Gastrocnemius medialis (tissue), 4 donors: ENCODE results near the gene ZFP36L1. TPM values are rescaled to one million over a fixed set of nuclear protein-coding genes. Genes with fewer than 3 reads are reported as not detected.

Source experiments
- ATAC-seq, 2 donors: fragments of 150-250 bp; one replicate each; pipeline ENCODE4 v1.9.1; 2016
- DNase-seq, 2 donors: peaks; one replicate each; pipeline ENCODE4 v3.0.0-alpha.2; 2019
- H3K27ac ChIP-seq, 4 donors: fragments of 200-600 bp; sonication (generic); 1 replicate in 1 of 4; 2 replicates in 3 of 4; pipeline ENCODE4 v1.5.1; 2016 to 2018; ENCODE audit warnings: mild to moderate bottlenecking in 2 of 4, moderate library complexity in 1 of 4
- H3K27me3 ChIP-seq, 3 donors: fragments of 200-600 bp; sonication (generic) in 2 of 3; 1 replicate in 1 of 3; 2 replicates in 2 of 3; pipeline versions ENCODE4 v1.5.1 to v1.6.0; 2016 to 2019; ENCODE audit warnings: mild to moderate bottlenecking in 1 of 3, moderate library complexity in 1 of 3
- H3K36me3 ChIP-seq, 2 donors: fragments of 200-600 bp; sonication (generic) in 1 of 2; one replicate each; pipeline ENCODE4 v1.5.1; 2017 to 2018
- H3K4me1 ChIP-seq, 2 donors: fragments of 200-600 bp; sonication (generic) in 1 of 2; one replicate each; pipeline ENCODE4 v1.5.1; 2016 to 2017; ENCODE audit warnings: mild to moderate bottlenecking in 2 of 2
- H3K4me3 ChIP-seq, 4 donors: fragments of 200-600 bp; sonication (generic) in 3 of 4; 1 replicate in 1 of 4; 2 replicates in 3 of 4; pipeline ENCODE4 v1.5.1; 2016 to 2019; ENCODE audit warnings: mild to moderate bottlenecking in 2 of 4
- H3K9me3 ChIP-seq, 3 donors: fragments of 200-600 bp; sonication (generic) in 2 of 3; 1 replicate in 1 of 3; 2 replicates in 2 of 3; pipeline ENCODE4 v1.5.1; 2016 to 2019
- POLR2A ChIP-seq, 2 donors: fragments of 450-650 bp; IDR thresholded peaks; one replicate each; pipeline ENCODE4 v1.6.1; 2017; ENCODE audit warnings: antibody characterized with exemption in 2 of 2, mild to moderate bottlenecking in 2 of 2, moderate library complexity in 2 of 2
- in situ Hi-C, 4 donors: fragments of 200-750 bp; cut with MboI; loops; one replicate each; pipeline versions ENCODE4 v1.15.0 to v1.8.0; 2017; ENCODE audit warnings: low sequenced_read_pairs in 4 of 4
- intact Hi-C: fragments of 100-400 bp; cut with DNase I; formaldehyde crosslinking; loops from one replicate; pipeline ENCODE4 v1.15.1; 2023; ENCODE audit warnings: low total_unique reads
- total RNA-seq, 4 donors: library from RNA; depleted of rRNA; stranded (reverse); fragments of >200 nt; gene quantifications; one replicate each; pipeline versions ENCODE4 v1.1.0 to v1.2.3, GENCODE V29; 2016
- TF ChIP-seq, protein P1 (sequence below), 5 experiments: fragments of 450-650 bp in 3 of 5; fragments of 200-600 bp in 2 of 5; sonication (generic) in 2 of 5; IDR thresholded peaks in 4 of 5; conservative IDR thresholded peaks in 1 of 5; 1 replicate in 4 of 5; 2 replicates in 1 of 5; pipeline ENCODE4 v1.5.1; 2016 to 2019; ENCODE audit warnings: antibody characterized with exemption in 5 of 5, mild to moderate bottlenecking in 3 of 5, moderate library complexity in 3 of 5

ZFP36L1 gene
- total RNA-seq, 4 donors from 2014 or later = 60.2 to 196 (median 125) TPM

DNA sequence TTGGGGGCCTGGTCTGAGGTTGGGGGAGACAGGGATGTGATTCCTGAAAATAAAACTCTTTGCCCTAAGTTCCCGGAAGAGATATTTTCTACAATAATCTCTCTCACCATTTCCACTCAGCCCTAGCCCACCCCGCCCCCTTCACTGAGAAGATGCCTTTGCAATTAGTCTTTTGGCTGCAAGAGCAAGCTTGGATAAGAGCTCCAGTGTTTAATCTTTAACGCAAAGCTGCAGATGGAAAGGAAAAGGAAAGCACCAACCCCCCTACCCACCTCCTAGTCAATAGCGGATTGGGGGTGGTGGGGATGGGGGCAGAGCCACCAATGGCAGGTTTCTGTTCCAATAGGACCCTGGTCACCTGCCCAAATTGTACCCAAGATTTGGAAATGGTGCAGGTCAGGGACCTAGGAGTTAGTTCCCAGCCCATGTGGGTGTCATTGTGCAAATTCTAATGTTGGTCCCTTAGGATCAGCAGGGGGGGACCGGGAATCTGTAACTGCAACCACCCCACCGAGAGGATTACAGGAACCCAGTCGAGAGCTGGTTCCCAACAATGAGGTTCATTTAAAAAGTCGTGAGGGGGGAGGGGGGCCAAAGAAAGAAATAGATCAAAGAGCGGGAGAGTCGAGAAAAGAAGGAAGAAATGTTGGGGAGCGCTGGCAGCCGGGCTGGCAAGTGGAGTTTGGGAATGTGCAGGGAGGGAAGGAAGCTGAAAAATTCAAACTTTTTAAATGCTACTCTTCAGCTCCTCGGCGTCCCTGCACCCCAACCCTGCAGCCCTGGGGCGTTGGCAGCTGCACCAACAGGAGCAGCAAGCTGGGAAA, 1.6 kb downstream of the ZFP36L1 start:
- intact Hi-C loops (loop anchor here (5.0 kb wide), 3 partner anchors 314 to 599 kb away; no protein-coding TSS in a partner anchor), in situ Hi-C loops (loop anchor here (5.0 to 25.0 kb wide), 4 partner anchors 244 to 546 kb away; no protein-coding TSS in a partner anchor)
- Histone ChIP-seq H3K4me1 (peaks cover 13 to 25% of the 10 kb centered on the region in 2 donors), H3K9me3 (no peaks in the 10 kb centered on the region), H3K4me3 (peak overlapping the region; percentile 72 to 90 (median 82)), H3K27ac (peak overlapping the region; percentile 97 to 100 (median 98)), H3K36me3 (peaks cover 3 to 52% of the 10 kb centered on the region in 2 donors), H3K27me3 (no peaks in the 10 kb centered on the region)
- no peak for TF ChIP-seq POLR2A (IDR thresholded peaks at IDR 0.05)
- TF ChIP-seq, protein P1, sequence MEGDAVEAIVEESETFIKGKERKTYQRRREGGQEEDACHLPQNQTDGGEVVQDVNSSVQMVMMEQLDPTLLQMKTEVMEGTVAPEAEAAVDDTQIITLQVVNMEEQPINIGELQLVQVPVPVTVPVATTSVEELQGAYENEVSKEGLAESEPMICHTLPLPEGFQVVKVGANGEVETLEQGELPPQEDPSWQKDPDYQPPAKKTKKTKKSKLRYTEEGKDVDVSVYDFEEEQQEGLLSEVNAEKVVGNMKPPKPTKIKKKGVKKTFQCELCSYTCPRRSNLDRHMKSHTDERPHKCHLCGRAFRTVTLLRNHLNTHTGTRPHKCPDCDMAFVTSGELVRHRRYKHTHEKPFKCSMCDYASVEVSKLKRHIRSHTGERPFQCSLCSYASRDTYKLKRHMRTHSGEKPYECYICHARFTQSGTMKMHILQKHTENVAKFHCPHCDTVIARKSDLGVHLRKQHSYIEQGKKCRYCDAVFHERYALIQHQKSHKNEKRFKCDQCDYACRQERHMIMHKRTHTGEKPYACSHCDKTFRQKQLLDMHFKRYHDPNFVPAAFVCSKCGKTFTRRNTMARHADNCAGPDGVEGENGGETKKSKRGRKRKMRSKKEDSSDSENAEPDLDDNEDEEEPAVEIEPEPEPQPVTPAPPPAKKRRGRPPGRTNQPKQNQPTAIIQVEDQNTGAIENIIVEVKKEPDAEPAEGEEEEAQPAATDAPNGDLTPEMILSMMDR (IDR thresholded peaks at IDR 0.05 in 4 of 5, conservative IDR thresholded peaks at IDR 0.05 in 1 of 5) = no peak
- ATAC-seq (no peak), DNase-seq (no peak)

DNA sequence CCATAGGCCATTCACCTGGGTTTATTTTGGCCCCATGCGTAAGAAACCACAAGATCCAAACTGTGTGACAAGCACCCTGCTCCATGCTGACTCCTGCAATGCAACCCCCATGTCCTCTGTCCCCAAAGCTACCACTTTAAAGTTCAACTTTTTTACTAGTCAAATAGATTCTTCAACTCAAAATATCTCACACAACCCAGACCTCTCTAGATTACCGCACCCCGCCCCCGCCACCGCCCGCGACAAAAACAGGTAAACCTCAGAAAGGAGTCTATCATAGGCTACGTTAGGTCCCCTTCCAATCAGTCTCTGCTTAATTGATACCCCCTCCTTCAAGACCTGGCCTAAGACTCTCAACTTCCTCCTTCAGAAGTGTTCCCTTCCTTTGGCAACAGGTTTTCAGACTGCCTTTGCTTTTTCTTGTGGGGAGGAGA, 2.2 kb downstream of the ZFP36L1 start:
- in situ Hi-C loops = loop anchor here (5.0 to 25.0 kb wide), 4 partner anchors 243 to 546 kb away; no protein-coding TSS in a partner anchor
- peaks cover 3 to 52% of the 10 kb centered on the region in 2 donors for H3K36me3 ChIP-seq
- peak in 1 of 2 donors; percentile 15 for ATAC-seq

GRCh38 chr14:68789821-68790643, 2.8 kb downstream of the ZFP36L1 start:
- ATAC-seq = no peak
- intact Hi-C loops = loop anchor here (1.0 to 5.0 kb wide), 5 partner anchors 167 to 598 kb away; no protein-coding TSS in a partner anchor
- Histone ChIP-seq H3K27me3 (no peaks in the 10 kb centered on the region), H3K4me1 (peaks cover 13 to 25% of the 10 kb centered on the region in 2 donors), H3K36me3 (peaks cover 3 to 52% of the 10 kb centered on the region in 2 donors), H3K27ac (peak overlapping the region; percentile 97 to 100 (median 98)), H3K9me3 (no peaks in the 10 kb centered on the region), H3K4me3 (peak overlapping the region; percentile 72 to 90 (median 82))
- in situ Hi-C loops = loop anchor here (5.0 to 25.0 kb wide), 4 partner anchors 243 to 545 kb away; no protein-coding TSS in a partner anchor
- TF ChIP-seq, protein P1 (IDR thresholded peaks at IDR 0.05 in 4 of 5, conservative IDR thresholded peaks at IDR 0.05 in 1 of 5) = no peak
- peak in 1 of 2 donors; percentile 44 for TF ChIP-seq POLR2A (IDR thresholded peaks at IDR 0.05)
- DNase-seq = no peak

More for the DNA sequence above, 2.2 kb downstream of the ZFP36L1 start:
- intact Hi-C loops = loop anchor here (5.0 kb wide), 3 partner anchors 313 to 598 kb away; no protein-coding TSS in a partner anchor
- peak overlapping the region; percentile 72 to 90 (median 82) for H3K4me3 ChIP-seq
- H3K27ac ChIP-seq = peak overlapping the region; percentile 97 to 100 (median 98)
- peaks cover 13 to 25% of the 10 kb centered on the region in 2 donors for H3K4me1 ChIP-seq
- TF ChIP-seq POLR2A (IDR thresholded peaks at IDR 0.05) = peak in 1 of 2 donors; percentile 27
- TF ChIP-seq, protein P1 (IDR thresholded peaks at IDR 0.05 in 4 of 5, conservative IDR thresholded peaks at IDR 0.05 in 1 of 5) = no peak
- DNase-seq = no peak
- H3K9me3 ChIP-seq = no peaks in the 10 kb centered on the region
- no peaks in the 10 kb centered on the region for H3K27me3 ChIP-seq
